ENCODE results near the gene EHD3.
A peak's percentile ranks its signal among the peaks of the same experiment; 100 is the strongest.

EHD3 gene

GRCh38 chr2:31259075-31259474 lies 25.1 kb downstream of the EHD3 start:
- ATAC-seq, result no peak
- no peak for TF ChIP-seq POU6F1 (CRISPR knock-in tag; IDR thresholded peaks at IDR 0.05; ENCODE audit: borderline replicate concordance, low read depth)
- no peak for TF ChIP-seq ZC3H10 (CRISPR knock-in tag; IDR thresholded peaks at IDR 0.05)
- no peak for TF ChIP-seq CSRNP3 (CRISPR knock-in tag; IDR thresholded peaks at IDR 0.05)
- no peak for TF ChIP-seq BACH2 (CRISPR knock-in tag; IDR thresholded peaks at IDR 0.05; ENCODE audit: borderline replicate concordance)
- no peak for TF ChIP-seq SNAI2 (CRISPR knock-in tag; IDR thresholded peaks at IDR 0.05)
- TF ChIP-seq CREB5 (CRISPR knock-in tag; IDR thresholded peaks at IDR 0.05; ENCODE audit: low read depth), result no peak
- TF ChIP-seq ARNTL (CRISPR knock-in tag; IDR thresholded peaks at IDR 0.05; ENCODE audit: borderline replicate concordance, low read depth), result no peak
- no peak for TF ChIP-seq PATZ1 (CRISPR knock-in tag; IDR thresholded peaks at IDR 0.05; ENCODE audit: borderline replicate concordance)
- TF ChIP-seq RARB (CRISPR knock-in tag; IDR thresholded peaks at IDR 0.05), result no peak
- TF ChIP-seq TCF4 (CRISPR knock-in tag; IDR thresholded peaks at IDR 0.05; ENCODE audit: borderline replicate concordance), result no peak
- no peak for TF ChIP-seq ESRRG (CRISPR knock-in tag; IDR thresholded peaks at IDR 0.05)
- no peak for TF ChIP-seq ISL1 (CRISPR knock-in tag; IDR thresholded peaks at IDR 0.05)
- TF ChIP-seq ZFP30 (CRISPR knock-in tag; IDR thresholded peaks at IDR 0.05), result no peak
- TF ChIP-seq CSDC2 (CRISPR knock-in tag; IDR thresholded peaks at IDR 0.05), result no peak
- TF ChIP-seq TOX (CRISPR knock-in tag; IDR thresholded peaks at IDR 0.05; ENCODE audit: borderline replicate concordance), result no peak
- no peak for TF ChIP-seq GLIS3 (CRISPR knock-in tag; IDR thresholded peaks at IDR 0.05)

- ATAC-seq, result no peak
- no peak for TF ChIP-seq PATZ1 (CRISPR knock-in tag; IDR thresholded peaks at IDR 0.05; ENCODE audit: borderline replicate concordance)
These were observed 26.9 kb downstream of the EHD3 start for GRCh38 chr2:31260870-31261269.

- TF ChIP-seq ZNF8 (CRISPR knock-in tag; IDR thresholded peaks at IDR 0.05) (no peak), TSHZ2 (CRISPR knock-in tag; IDR thresholded peaks at IDR 0.05) (no peak)
- ATAC-seq, result peak; percentile 35
These were observed 29.8 kb downstream of the EHD3 start for GRCh38 chr2:31263636-31264190.

Measured in SK-N-SH treated with all-trans-retinoic acid at 6 μM for 48 hours (cell line).